Activated CD4-positive, alpha-beta memory T cell treated with anti-CD3 and anti-CD28 coated beads, Interleukin-2, amount 10 ng/mL, durations not matched to agents 7 days and 5 days (primary cell): ENCODE results near the gene SCG2. TPM values are rescaled to one million over a fixed set of nuclear protein-coding genes. Genes with fewer than 3 reads are reported as not detected.

ENCODE experiments used
- CTCF ChIA-PET: fragments of 350-600 bp; sonication (Branson Sonifier 250); formaldehyde crosslinking; loops from one replicate; lab custom pipeline; 2021; ENCODE audit warnings: antibody characterized with exemption, inconsistent platforms; lab: Charles Lee
- POLR2A ChIA-PET: fragments of 350-600 bp; sonication (Branson Sonifier 250); formaldehyde crosslinking; loops from one replicate; lab custom pipeline; 2021; ENCODE audit warnings: antibody characterized with exemption; lab: Charles Lee
- DNase-seq: peaks from one replicate; pipeline ENCODE4 v3.0.0-alpha.2; 2020
- H3K27ac Mint-ChIP-seq: one replicate; pipeline ENCODE4 v1.8.0; 2021; ENCODE audit warnings: mild to moderate bottlenecking, mixed read lengths
- H3K27me3 Mint-ChIP-seq: one replicate; pipeline ENCODE4 v1.8.0; 2021; ENCODE audit warnings: mixed read lengths
- H3K36me3 Mint-ChIP-seq: one replicate; pipeline ENCODE4 v1.8.0; 2021; ENCODE audit warnings: low read depth, mixed read lengths
- H3K4me1 Mint-ChIP-seq: one replicate; pipeline ENCODE4 v1.8.0; 2021; ENCODE audit warnings: mixed read lengths
- H3K4me3 Mint-ChIP-seq: one replicate; pipeline ENCODE4 v1.8.0; 2021; ENCODE audit warnings: mild to moderate bottlenecking, mixed read lengths
- H3K9me3 Mint-ChIP-seq: one replicate; pipeline ENCODE4 v1.8.0; 2021; ENCODE audit warnings: mixed read lengths
- total RNA-seq, 2 experiments: library from RNA; stranded (reverse); gene quantifications; one replicate each; pipeline ENCODE4 v1.2.3, GENCODE V29; 2021

Gene SCG2
- total RNA-seq, result under 1 TPM in 1 of 2 experiments, not detected in 1; 0.15 TPM

GRCh38 chr2:223601932-223602666 is at the start of gene SCG2:
TSS of gene SCG2 (minus strand) at chr2:223602361. CDS start at chr2:223599282, 3,079 bp downstream.
- ChIA-PET CTCF (interaction anchor here (0.7 to 1.7 kb wide), 3 partner anchors 9 to 630 kb away, joined by 3 to 5 read pairs (median 3); no protein-coding TSS in a partner anchor), POLR2A (no interaction called here)
- H3K27me3 Mint-ChIP-seq, result peaks cover 5% of the 10 kb centered on the region
- no peaks in the 10 kb centered on the region for H3K9me3 Mint-ChIP-seq
- H3K36me3 Mint-ChIP-seq, result no peaks in the 10 kb centered on the region
- peaks cover 5% of the 10 kb centered on the region for H3K4me1 Mint-ChIP-seq
- no peak within 1 kb of the TSS for H3K27ac Mint-ChIP-seq
- H3K4me3 Mint-ChIP-seq, result no peak within 1 kb of the TSS
- peak; percentile 64 for DNase-seq

DNA sequence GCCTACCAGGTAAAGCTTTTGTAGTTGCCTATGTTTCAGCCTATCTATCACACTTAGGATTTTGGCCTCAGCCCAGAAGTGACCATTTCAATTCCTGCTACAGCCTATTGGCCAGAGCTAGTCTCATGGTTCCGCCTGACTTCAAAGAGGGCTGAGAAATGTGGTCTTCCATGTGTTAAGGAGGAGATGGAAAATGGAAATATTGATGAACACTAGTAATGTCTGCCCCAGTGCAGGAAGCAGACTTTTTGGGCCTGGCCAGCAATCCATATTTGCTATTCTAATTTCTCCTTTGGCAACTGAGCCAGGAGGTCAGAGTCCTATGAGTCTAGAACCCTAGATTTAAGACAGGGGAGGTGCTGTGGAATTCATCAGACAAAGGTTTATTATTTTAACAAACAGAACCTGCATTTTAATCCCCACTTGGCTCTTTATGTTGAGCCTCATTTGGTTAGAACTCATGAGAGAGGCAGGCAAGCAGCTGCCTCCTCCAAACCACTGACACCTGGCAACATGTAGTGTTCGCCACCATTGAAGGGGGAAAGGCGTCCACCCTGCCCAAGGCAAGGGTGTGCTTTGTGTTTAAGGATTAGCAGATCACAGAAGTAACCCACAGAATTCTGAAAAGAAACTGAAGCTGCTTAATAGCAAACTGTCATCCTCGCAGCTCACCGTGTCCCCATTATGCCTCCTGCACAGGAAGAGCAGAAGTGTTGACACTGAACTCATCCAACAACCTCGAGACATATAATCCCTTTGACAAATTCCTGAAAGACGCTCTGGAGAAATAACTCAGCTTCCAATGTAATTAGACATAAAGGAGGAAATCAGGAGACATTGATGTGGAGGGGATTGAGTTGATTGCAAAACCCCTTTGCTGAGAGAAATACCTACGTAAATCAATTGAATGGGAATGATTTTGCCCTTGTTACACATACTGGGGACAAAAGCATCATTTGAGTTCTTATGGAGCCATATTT is 47.7 kb upstream of the SCG2 start:
- H3K4me3 Mint-ChIP-seq, result no peak overlapping the region
- ChIA-PET POLR2A (no interaction called here), CTCF (no interaction called here)
- H3K9me3 Mint-ChIP-seq, result no peaks in the 10 kb centered on the region
- no peak for DNase-seq
- no peaks in the 10 kb centered on the region for H3K27me3 Mint-ChIP-seq
- no peaks in the 10 kb centered on the region for H3K36me3 Mint-ChIP-seq
- no peaks in the 10 kb centered on the region for H3K4me1 Mint-ChIP-seq
- no peak overlapping the region for H3K27ac Mint-ChIP-seq

- DNase-seq, result no peak
- ChIA-PET POLR2A (no interaction called here), CTCF (interaction anchor here (0.6 kb wide), 1 partner anchor 212 kb away, joined by 3 read pairs; no protein-coding TSS in a partner anchor)
- no peak overlapping the region for H3K4me3 Mint-ChIP-seq
- no peaks in the 10 kb centered on the region for H3K4me1 Mint-ChIP-seq
- H3K36me3 Mint-ChIP-seq, result no peaks in the 10 kb centered on the region
- no peaks in the 10 kb centered on the region for H3K9me3 Mint-ChIP-seq
- no peak overlapping the region for H3K27ac Mint-ChIP-seq
- H3K27me3 Mint-ChIP-seq, result no peaks in the 10 kb centered on the region
These were observed 46.6 kb upstream of the SCG2 start for GRCh38 chr2:223648755-223649154.

DNA sequence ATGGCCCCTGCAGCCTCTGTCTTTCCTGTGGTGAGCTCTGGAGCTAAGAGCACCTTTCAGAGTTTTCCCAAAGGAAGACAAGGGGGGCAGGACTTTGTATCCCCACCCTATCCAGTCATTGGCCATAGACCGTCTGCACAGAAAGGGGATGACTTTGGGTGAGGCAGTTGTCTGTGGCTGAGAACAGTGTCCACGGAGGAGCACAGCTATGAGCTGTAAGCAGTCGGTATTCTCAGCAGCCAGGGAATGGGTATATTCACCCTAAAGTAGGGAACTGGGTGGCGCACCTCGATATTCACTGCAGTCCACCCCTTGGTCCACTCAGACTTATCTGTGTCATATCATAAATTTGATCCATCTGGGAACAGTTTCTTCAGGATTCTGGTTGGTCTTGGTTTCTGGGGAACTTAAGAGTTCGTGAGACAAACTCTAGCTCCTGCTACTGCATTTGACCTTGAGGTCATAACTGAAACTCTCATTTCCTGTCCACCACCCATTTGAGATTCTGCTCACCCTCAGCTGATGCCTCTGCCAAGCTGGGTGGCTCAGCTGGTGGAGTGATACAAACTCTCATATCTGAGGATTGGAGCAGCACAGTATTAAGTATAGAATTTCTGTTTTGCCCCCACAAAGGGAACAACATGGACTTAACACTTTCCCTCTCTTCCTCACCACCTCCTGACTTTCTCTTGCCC is 45.2 kb upstream of the SCG2 start:
- ChIA-PET POLR2A (no interaction called here), CTCF (no interaction called here)
- Mint-ChIP-seq H3K4me1 (no peaks in the 10 kb centered on the region), H3K36me3 (no peaks in the 10 kb centered on the region), H3K4me3 (no peak overlapping the region), H3K9me3 (no peaks in the 10 kb centered on the region), H3K27me3 (no peaks in the 10 kb centered on the region), H3K27ac (no peak overlapping the region)
- DNase-seq, result no peak

DNA sequence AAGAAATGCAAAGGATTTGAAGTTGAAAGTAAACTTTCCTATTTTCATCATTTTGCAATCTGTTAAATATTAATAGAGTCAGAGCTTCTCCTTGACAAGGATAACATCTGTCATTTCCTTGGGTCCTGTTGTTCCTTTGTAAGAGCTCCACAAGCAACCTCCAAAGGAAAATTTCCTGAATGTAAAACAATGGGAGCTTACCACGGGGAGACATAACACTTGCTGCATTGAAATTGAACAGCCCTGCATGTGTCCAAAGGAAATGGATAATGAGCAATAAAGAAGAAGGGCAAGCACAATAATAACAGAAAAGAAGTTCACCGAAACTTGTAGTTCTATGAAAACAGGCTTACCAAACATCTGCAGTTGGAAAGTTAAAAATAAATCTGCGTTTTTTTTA is 42.0 kb upstream of the SCG2 start:
- CTCF ChIA-PET, result no interaction called here
- Mint-ChIP-seq H3K4me3 (no peak overlapping the region), H3K27me3 (no peaks in the 10 kb centered on the region), H3K36me3 (no peaks in the 10 kb centered on the region), H3K9me3 (no peaks in the 10 kb centered on the region), H3K27ac (no peak overlapping the region), H3K4me1 (no peaks in the 10 kb centered on the region)
- no peak for DNase-seq
- POLR2A ChIA-PET, result no interaction called here

- Mint-ChIP-seq H3K36me3 (no peaks in the 10 kb centered on the region), H3K27ac (no peak overlapping the region), H3K9me3 (no peaks in the 10 kb centered on the region), H3K4me3 (no peak overlapping the region), H3K4me1 (no peaks in the 10 kb centered on the region), H3K27me3 (no peaks in the 10 kb centered on the region)
- DNase-seq, result no peak
- ChIA-PET CTCF (no interaction called here), POLR2A (no interaction called here)
These were observed 41.1 kb upstream of the SCG2 start for GRCh38 chr2:223643309-223643708.

GRCh38 chr2:223642506-223642905 is 40.3 kb upstream of the SCG2 start:
- Mint-ChIP-seq H3K4me1 (no peaks in the 10 kb centered on the region), H3K4me3 (no peak overlapping the region), H3K27me3 (no peaks in the 10 kb centered on the region), H3K27ac (no peak overlapping the region), H3K36me3 (no peaks in the 10 kb centered on the region), H3K9me3 (no peaks in the 10 kb centered on the region)
- DNase-seq, result no peak
- POLR2A ChIA-PET, result no interaction called here
- CTCF ChIA-PET, result no interaction called here

DNA sequence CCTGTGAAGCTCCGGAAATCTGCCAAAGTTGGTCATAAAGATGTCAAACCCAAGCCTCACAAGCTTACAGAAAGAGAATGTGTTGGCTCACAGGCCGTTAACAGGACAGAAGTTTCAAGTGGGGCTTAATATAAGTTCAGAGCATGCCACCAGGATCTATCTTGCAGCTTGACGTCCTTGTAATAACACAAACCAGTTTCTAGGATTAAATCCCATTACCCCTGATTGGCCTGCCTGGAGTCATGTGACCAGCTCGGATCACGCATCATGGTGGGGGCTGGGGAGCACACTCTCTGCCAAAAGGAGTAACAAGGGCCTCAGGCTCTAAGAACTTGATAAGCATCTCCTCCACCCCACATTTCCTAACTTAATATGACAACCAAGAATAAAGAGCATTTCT is 38.9 kb upstream of the SCG2 start:
- no peaks in the 10 kb centered on the region for H3K27me3 Mint-ChIP-seq
- POLR2A ChIA-PET, result no interaction called here
- no peak overlapping the region for H3K4me3 Mint-ChIP-seq
- no peak overlapping the region for H3K27ac Mint-ChIP-seq
- DNase-seq, result no peak
- no peaks in the 10 kb centered on the region for H3K36me3 Mint-ChIP-seq
- H3K4me1 Mint-ChIP-seq, result no peaks in the 10 kb centered on the region
- CTCF ChIA-PET, result no interaction called here
- no peaks in the 10 kb centered on the region for H3K9me3 Mint-ChIP-seq

- H3K9me3 Mint-ChIP-seq, result no peaks in the 10 kb centered on the region
These were observed 32.9 kb upstream of the SCG2 start for GRCh38 chr2:223635080-223635479.

DNA sequence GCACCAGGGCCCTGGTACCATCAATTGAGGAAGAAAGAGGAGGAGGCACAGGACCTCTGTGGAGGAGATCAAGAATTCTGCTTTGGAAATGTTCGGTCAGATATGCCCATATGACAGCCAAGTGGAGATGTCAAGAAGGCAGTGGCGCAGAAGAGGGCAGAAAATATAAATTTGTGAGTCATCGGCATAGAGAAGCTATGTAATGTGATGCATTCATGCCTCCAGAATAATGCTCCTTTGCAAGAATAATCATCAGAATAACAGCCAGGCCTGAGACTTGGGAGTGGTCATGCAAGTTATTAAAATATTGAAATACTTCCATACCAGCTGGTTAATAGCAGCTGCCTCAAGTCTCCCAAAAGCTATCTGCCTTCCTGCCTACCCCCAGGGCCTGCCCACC is 32.1 kb upstream of the SCG2 start:
- Mint-ChIP-seq H3K4me3 (no peak overlapping the region), H3K27me3 (no peaks in the 10 kb centered on the region), H3K27ac (no peak overlapping the region), H3K9me3 (no peaks in the 10 kb centered on the region), H3K4me1 (no peaks in the 10 kb centered on the region), H3K36me3 (no peaks in the 10 kb centered on the region)
- POLR2A ChIA-PET, result no interaction called here
- DNase-seq, result no peak
- CTCF ChIA-PET, result interaction anchor here (0.6 kb wide), 1 partner anchor 1039 kb away, joined by 3 read pairs; no protein-coding TSS in a partner anchor

More at GRCh38 chr2:223635080-223635479, 32.9 kb upstream of the SCG2 start:
- H3K4me3 Mint-ChIP-seq, result no peak overlapping the region
- H3K27me3 Mint-ChIP-seq, result no peaks in the 10 kb centered on the region
- DNase-seq, result no peak
- H3K4me1 Mint-ChIP-seq, result no peaks in the 10 kb centered on the region
- H3K27ac Mint-ChIP-seq, result no peak overlapping the region
- H3K36me3 Mint-ChIP-seq, result no peaks in the 10 kb centered on the region
- ChIA-PET CTCF (no interaction called here), POLR2A (no interaction called here)

GRCh38 chr2:223633656-223634055 is 31.5 kb upstream of the SCG2 start:
- Mint-ChIP-seq H3K4me1 (no peaks in the 10 kb centered on the region), H3K27ac (no peak overlapping the region), H3K9me3 (no peaks in the 10 kb centered on the region), H3K27me3 (no peaks in the 10 kb centered on the region), H3K4me3 (no peak overlapping the region), H3K36me3 (no peaks in the 10 kb centered on the region)
- DNase-seq, result no peak
- CTCF ChIA-PET, result interaction anchor here (0.6 kb wide), 1 partner anchor 1040 kb away, joined by 3 read pairs; no protein-coding TSS in a partner anchor
- POLR2A ChIA-PET, result no interaction called here

DNA sequence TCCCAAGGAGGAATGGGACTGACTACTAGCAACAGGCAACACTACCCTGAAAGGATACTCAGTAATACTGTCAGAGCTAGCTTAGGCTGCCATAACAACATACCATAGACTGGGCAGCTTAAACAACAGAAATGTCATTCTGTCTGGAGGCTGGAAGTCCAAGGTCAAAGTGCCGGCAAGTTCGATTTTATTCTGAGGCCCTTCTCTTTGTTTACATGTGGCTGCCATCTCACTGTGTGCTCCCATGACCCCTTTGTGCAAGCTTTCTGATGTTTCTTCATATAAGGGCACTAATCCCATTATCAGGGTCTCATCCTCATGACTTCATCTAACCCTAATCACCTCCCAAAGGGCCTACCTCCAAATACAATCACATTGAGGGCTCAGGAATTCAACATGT is 30.7 kb upstream of the SCG2 start:
- DNase-seq, result no peak
- no peak overlapping the region for H3K27ac Mint-ChIP-seq
- H3K4me1 Mint-ChIP-seq, result no peaks in the 10 kb centered on the region
- no peaks in the 10 kb centered on the region for H3K36me3 Mint-ChIP-seq
- ChIA-PET POLR2A (no interaction called here), CTCF (no interaction called here)
- H3K4me3 Mint-ChIP-seq, result no peak overlapping the region
- H3K27me3 Mint-ChIP-seq, result peaks cover 3% of the 10 kb centered on the region
- H3K9me3 Mint-ChIP-seq, result no peaks in the 10 kb centered on the region

DNA sequence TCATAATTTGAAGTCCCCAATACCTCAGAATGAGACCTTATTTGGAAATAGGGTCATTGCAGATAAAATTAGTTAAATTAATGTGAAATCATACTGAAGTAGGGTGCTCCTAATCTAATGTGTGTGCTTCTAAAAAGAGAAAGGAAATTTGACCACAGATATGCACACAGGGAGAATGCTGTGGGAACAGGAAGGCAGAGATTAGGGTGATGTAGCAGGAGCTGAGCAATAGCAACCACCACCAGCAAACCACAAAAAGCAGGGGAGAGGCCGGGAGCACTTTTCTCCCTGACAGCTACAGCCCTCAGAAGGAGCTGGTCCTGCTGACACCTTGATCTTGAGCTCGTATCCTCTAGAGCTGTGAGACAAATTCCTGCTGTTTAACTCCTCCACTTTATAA is 24.6 kb upstream of the SCG2 start:
- H3K27ac Mint-ChIP-seq, result no peak overlapping the region
- no peaks in the 10 kb centered on the region for H3K36me3 Mint-ChIP-seq
- H3K9me3 Mint-ChIP-seq, result no peaks in the 10 kb centered on the region
- no peak for DNase-seq
- ChIA-PET CTCF (no interaction called here), POLR2A (no interaction called here)
- no peak overlapping the region for H3K4me3 Mint-ChIP-seq
- H3K4me1 Mint-ChIP-seq, result no peaks in the 10 kb centered on the region
- peaks cover 5% of the 10 kb centered on the region for H3K27me3 Mint-ChIP-seq
